GM12874 (cell line): ENCODE measurements around the gene COL23A1.

Experiments used
- TF ChIP-seq, protein P1 (sequence below): IDR thresholded peaks from 2 replicates; pipeline ENCODE4 v1.5.1; 2011; ENCODE audit warnings: low read depth, mild to moderate bottlenecking, control low read depth, low read length, moderate library complexity; ENCODE audit not compliant: insufficient read depth

The COL23A1 gene

DNA sequence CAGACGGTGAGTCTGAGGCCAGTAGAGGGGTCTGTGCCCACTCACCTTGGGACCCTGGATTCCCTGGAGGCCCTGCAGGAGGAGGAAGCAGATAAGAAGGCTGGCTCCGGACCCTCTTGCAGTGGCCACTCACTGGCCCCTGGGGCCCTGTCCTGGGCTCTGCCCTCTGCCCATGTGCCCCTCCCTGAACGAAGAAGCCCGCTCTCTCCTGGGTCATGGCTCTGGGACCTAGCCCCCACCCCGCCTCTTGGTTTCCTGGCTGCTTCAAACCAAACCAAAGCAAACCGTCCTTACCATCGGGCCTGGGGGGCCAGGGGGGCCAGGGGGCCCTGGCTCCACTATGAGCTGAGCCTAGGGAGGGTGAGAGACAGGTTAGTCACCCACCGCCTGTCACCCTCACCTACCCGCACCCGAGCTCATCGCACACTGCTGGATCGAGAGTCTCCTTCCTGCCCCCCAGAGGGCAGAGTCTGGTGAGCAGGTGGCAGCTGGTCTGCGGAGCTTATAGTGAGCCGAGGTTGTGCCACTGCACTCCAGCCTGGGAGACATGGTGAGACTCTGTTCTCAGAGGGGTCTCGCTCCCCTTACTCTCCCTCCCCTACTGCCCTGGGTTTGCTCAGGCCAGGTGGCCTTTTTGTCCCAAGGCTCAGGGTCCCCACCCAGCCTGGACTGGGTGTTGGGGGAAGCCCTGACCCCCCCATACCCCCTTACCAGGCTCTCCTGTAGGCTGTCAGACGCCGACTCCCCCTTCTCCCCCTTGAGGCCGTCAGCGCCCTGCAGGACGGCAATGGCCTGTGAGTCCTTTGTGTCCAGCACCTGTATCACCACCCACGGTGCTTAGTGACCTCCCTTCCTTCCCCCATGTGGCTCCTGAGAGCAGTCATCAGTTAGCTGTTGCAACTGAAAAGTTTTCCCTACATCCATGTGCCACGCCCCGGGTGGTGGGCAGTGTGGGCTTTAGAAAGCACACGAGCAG lies 342.4 kb downstream of the COL23A1 start:
- TF ChIP-seq, protein P1, sequence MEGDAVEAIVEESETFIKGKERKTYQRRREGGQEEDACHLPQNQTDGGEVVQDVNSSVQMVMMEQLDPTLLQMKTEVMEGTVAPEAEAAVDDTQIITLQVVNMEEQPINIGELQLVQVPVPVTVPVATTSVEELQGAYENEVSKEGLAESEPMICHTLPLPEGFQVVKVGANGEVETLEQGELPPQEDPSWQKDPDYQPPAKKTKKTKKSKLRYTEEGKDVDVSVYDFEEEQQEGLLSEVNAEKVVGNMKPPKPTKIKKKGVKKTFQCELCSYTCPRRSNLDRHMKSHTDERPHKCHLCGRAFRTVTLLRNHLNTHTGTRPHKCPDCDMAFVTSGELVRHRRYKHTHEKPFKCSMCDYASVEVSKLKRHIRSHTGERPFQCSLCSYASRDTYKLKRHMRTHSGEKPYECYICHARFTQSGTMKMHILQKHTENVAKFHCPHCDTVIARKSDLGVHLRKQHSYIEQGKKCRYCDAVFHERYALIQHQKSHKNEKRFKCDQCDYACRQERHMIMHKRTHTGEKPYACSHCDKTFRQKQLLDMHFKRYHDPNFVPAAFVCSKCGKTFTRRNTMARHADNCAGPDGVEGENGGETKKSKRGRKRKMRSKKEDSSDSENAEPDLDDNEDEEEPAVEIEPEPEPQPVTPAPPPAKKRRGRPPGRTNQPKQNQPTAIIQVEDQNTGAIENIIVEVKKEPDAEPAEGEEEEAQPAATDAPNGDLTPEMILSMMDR = no peak

DNA sequence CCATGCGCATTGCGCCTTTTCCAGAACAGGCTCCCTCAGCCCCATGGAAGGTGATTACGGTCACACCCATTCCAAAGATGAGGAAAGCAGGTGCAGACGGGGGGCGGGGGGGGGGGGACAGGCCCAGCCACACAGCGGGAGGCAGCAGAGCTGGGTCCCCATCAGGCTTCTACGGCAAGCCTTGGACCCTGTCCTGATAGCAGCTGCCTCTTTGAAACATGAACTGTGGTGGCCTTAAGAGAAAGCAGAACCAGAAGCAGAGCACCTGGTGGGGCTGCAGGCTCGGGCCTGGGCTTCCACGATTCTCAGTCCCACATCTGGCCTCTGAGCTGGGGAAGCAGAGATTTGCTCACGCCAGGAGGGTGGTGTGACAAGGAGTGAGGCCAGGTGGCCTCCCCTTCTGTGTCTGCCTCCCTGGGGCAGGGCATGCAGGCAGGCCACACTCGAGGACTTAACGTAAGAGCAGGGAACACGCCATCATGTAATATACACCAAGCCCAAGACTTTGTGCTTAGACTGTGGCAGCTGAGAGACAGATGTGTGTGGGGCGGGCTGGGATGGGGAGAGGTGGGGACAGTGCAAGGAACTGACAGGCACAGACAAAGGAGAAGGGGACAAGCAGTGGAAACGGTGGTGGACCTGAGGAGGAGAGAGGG lies 343.4 kb downstream of the COL23A1 start:
- TF ChIP-seq, protein P1 = no peak

DNA sequence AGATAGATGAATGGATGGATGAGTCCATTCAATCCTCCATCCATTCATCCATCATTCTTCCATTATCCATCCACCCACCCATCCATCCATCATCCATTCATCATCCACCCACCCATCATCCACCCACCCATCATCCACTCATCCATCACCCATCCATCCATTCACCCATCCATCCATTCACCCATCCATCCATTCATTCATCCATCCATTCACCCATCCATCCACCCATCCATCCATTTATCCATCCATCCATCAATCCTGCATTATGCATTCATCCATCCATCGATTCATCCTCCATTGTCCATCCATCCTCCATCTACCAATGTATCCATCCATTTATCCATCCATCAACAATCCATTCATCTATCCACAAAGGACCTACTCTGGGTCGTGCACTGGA lies 344.8 kb downstream of the COL23A1 start:
- TF ChIP-seq, protein P1 = no peak

DNA sequence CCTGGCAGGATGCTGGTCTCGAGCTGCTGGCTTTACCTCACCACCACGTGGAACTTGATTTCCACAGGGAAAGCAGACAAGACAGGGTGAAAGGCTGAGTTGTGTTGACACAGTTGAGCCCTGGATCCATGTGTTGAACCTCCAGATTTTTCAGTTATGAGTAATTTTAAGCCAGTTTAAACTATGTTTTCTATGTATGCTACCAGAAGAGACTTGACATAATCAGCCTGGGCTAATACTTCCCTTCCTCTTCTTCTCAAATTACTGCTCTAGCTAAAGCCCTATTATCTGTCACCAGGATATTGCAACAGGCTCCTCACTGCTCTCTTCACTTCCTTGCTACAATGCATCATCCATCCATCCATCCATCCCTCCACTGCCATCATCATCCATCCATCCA lies 345.6 kb downstream of the COL23A1 start:
- TF ChIP-seq, protein P1 = no peak

DNA sequence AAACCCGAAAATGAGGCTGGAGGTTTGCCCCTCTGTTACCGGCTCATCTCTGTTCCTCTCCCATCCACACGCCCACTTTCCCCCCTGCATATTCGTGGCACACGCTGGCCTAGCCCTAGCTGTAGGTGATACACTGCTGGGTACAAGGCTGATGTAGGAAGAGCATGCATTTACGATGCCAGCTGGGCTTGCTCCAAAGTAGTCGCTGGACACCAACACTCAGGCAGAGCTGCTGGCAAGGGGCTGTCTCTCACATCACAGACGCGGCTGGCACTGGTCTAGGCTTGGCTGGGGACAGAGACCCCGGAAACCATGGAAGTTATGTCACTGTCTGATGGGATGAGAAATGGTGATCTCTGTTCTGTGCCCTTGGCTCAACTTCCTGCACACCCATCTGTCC lies 347.8 kb downstream of the COL23A1 start:
- TF ChIP-seq, protein P1 = no peak

DNA sequence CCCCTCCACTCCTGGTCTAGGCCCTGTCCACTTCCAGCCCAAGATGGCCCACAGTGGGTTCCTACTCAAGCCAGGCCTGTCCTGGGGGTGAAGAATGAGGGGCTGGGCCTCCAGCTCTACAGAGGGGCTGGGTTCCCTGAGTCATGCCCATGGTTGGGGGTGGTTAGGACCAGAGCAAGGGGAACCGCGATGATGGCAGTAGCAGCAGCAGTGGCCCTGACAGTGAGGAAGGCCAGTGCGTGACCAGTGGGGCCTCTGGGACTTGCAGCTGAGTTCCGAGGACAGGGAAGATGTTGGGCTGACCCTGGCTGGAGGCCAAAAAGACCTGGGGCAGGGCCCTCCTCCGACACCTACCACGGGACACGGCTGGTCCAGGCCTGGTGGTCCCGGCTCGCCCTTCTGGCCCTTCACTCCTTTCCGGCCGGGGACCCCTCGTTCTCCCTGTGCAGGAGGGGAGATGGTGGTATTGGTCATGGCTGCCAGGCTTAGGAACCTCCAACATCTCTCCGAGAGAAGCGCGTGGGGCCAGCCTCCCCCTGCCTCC lies 348.4 kb downstream of the COL23A1 start:
- TF ChIP-seq, protein P1 = no peak

DNA sequence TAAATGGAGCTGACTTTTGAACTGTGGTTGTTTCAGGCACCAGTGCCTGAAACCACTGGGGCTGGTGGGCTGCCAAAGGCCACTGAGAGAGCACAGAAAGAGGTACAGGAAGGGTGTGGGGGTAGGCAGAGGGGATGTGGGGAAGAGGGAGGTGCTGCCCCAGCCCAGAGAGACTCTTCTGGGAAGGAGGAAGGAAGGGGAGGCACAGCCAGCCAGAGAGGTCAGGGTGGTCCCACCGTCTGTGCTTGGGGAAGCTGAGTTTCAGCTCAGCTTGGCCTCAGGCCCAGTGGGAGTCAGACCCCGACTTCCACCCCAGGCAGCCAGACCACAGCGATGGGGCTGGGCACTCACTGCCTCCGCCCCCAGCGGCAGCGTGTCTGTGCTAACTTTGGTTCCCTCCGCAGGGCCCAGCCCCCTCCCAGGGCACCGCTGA lies 348.9 kb downstream of the COL23A1 start:
- TF ChIP-seq, protein P1 = no peak
